DOHH2 (cell line): ENCODE data around the gene SLC10A6.

Experiments used
- CTCF ChIP-seq: fragments of 200-600 bp; sonication (generic); IDR thresholded peaks from one replicate; pipeline ENCODE4 v1.5.1; 2014; ENCODE audit warnings: antibody characterized with exemption, mild to moderate bottlenecking, low read depth, low read length; ENCODE audit not compliant: poor library complexity, severe bottlenecking
- EZH2phosphoT487 ChIP-seq: fragments of 200-600 bp; sonication (generic); IDR thresholded peaks from 2 replicates; pipeline ENCODE4 v1.6.1; 2017; ENCODE audit warnings: borderline replicate concordance, mild to moderate bottlenecking, antibody characterized with exemption, low read length, moderate library complexity, mixed read lengths

DNA sequence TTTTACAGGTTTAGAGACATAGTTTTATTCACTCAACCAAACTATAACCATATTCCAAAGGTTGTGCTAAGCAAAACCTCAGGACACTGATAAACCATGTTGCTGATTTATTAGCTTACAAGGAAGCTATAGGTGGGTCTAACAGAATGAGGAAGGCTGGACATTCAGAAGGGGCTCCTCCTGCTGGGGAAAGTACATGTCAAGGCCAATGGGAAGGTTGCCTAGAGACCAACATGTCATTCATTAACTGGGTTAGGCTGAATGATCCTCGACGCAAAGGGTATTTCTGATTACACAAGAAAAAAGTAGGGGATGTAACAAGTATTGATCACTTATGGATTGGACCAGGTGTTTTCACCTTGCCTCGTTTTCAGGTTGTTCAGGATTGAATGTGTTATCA is 30.3 kb downstream of the SLC10A6 start:
- TF ChIP-seq CTCF (no peak), EZH2phosphoT487 (no peak)
